Measurements from ENCODE around the gene CDC42SE2.
"Not testable (repeated sequence)": the region's sequence is repeated elsewhere in the genome, so short reads cannot be mapped to it uniquely, and the experiment has no call there.

The CDC42SE2 gene

GRCh38 chr5:131318455-131318854 is 54.6 kb downstream of the CDC42SE2 start:
- no peak for DNase-seq (ENCODE audit: low read depth)

- no peak for DNase-seq (ENCODE audit: low read depth)
Observed at GRCh38 chr5:131321066-131321465, 57.2 kb downstream of the CDC42SE2 start.

- DNase-seq (ENCODE audit: low read depth) = no peak
Observed at GRCh38 chr5:131322926-131323325, 59.1 kb downstream of the CDC42SE2 start.

- no peak for DNase-seq (ENCODE audit: low read depth)
Observed at GRCh38 chr5:131323378-131323777, 59.5 kb downstream of the CDC42SE2 start.

- DNase-seq (ENCODE audit: low read depth) = no peak
Observed at GRCh38 chr5:131324303-131324702, 60.5 kb downstream of the CDC42SE2 start.

GRCh38 chr5:131328536-131329285 is 64.9 kb downstream of the CDC42SE2 start:
- DNase-seq (ENCODE audit: low read depth) = no peak

- no peak for DNase-seq (ENCODE audit: low read depth)
Observed at GRCh38 chr5:131329286-131329560, 65.4 kb downstream of the CDC42SE2 start.

- no peak for DNase-seq (ENCODE audit: low read depth)
Observed at GRCh38 chr5:131330031-131330430, 66.2 kb downstream of the CDC42SE2 start.

GRCh38 chr5:131335756-131336155 is 71.9 kb downstream of the CDC42SE2 start:
- DNase-seq (ENCODE audit: low read depth) = not testable (repeated sequence)

- DNase-seq (ENCODE audit: low read depth) = not testable (repeated sequence)
Observed at GRCh38 chr5:131336801-131337200, 72.9 kb downstream of the CDC42SE2 start.

- not testable (repeated sequence) for DNase-seq (ENCODE audit: low read depth)
Observed at GRCh38 chr5:131337240-131338050, 73.6 kb downstream of the CDC42SE2 start.

- no peak for DNase-seq (ENCODE audit: low read depth)
Observed at GRCh38 chr5:131338051-131338453, 74.2 kb downstream of the CDC42SE2 start.

- not testable (repeated sequence) for DNase-seq (ENCODE audit: low read depth)
Observed at GRCh38 chr5:131344288-131344687, 80.4 kb downstream of the CDC42SE2 start.

- DNase-seq (ENCODE audit: low read depth) = not testable (repeated sequence)
Observed at GRCh38 chr5:131346204-131346603, 82.4 kb downstream of the CDC42SE2 start.

GRCh38 chr5:131353991-131354390 is 90.1 kb downstream of the CDC42SE2 start:
- no peak for DNase-seq (ENCODE audit: low read depth)

GRCh38 chr5:131355971-131356528 is 92.2 kb downstream of the CDC42SE2 start:
- DNase-seq (ENCODE audit: low read depth) = no peak

- no peak for DNase-seq (ENCODE audit: low read depth)
Observed at GRCh38 chr5:131356619-131357018, 92.8 kb downstream of the CDC42SE2 start.

- no peak for DNase-seq (ENCODE audit: low read depth)
Observed at GRCh38 chr5:131357739-131358561, 94.1 kb downstream of the CDC42SE2 start.

GRCh38 chr5:131361677-131362315 is 97.9 kb downstream of the CDC42SE2 start:
- DNase-seq (ENCODE audit: low read depth) = no peak

- no peak for DNase-seq (ENCODE audit: low read depth)
Observed at GRCh38 chr5:131363811-131364506, 100.1 kb downstream of the CDC42SE2 start.

- no peak for DNase-seq (ENCODE audit: low read depth)
Observed at GRCh38 chr5:131364507-131365050, 100.7 kb downstream of the CDC42SE2 start.

Measured in stimulated activated CD8-positive, alpha-beta memory T cell treated with anti-CD3 and anti-CD28 coated beads, Interleukin-15, amount 100 ng/mL, for 1 hour (primary cell).